HG02642 (cell line): Measurements from ENCODE around the gene DNAJC16.

Experiments used
- ATAC-seq: cut with Tn5 transposase; IDR thresholded peaks from one replicate; pipeline ENCODE4 v1.9.1; 2021; ENCODE audit warnings: mild to moderate bottlenecking; ENCODE audit not compliant: unreplicated experiment, poor library complexity

The DNAJC16 gene

DNA sequence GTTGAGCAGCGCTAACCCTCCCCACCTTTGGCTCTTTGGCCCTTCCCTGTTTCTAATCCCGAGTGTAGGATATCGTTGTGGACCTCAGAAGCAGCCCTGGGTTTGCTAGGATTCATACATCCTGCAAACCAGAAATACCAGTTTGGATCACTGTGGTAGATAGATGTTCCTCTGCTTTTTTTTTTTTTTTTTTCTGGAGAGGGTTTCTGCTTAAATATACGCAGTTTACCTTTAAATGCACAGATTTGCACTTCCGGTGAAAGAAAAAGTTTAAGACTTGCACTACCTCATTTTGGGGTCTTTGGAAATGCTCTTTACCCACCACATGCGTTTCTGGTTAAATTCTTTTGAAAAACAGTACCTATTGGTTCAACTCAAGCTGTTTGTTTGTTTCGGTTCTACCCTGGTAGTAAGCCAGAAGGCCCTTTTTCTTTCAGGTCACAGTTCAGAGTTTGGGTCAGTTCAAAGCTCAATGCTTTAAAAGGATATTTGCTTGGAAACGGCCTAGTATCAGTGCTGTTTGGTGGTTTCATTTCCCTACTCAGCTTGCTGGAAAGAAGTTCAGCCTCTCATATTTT, 91.5 kb downstream of the DNAJC16 start:
- peak; percentile 11 for ATAC-seq

DNA sequence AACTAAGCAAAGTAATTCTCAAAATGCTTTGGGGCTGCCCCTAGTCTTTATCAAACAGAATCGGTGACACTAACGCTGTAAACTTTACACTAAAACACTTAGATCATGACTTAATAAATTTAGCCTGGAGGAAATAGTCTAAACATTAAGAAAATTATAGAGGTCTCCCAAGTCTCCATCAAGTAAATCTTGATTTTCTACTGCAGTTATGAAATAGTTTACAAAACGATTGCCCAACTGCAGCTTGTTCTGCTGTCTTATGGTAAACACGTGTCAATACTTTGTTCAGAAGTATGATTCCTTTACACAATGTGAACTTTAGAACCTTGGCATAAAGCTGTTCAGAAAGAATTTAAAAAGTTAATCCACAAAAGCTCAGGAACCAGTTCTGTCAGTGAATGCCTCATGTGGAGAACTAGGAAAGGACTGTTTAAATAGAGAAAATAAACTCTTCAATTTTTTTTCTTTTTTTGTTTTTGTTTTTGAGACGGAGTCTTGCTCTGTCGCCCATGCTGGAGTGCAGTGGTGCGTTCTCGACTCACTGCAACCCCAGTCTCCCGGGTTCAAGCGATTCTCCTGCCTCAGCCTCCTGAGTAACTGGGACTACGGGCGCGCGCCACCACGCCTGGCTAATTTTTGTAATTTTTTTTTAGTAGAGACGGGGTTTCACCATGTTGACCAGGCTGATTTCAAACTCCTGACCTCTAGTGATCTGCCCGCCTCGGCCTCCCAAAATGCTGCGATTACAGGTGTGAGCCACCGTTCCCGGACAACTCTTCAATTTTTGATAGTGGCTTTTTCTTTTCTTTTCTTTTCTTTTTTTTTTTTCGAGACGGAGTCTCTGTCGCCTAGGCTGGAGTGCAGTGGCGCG, 92.2 kb downstream of the DNAJC16 start:
- ATAC-seq, result no peak

DNA sequence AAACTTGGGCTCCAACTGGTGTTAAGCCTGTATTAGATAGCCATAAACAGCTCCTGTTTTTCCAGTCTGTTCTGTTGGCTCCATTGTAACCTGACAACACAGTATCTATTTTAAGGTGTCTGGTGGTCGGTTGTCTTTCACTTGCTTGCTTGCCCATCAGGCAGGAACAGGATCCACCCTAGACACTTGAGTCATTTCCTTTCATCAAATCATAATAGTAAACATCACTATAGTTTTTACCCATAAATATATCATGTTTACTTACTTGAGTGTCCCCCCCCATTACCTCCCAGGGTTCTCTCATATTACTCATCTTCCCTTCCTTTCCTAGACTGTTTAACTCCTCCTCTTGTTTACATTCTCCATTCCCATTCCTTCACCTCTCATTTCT, 93.5 kb downstream of the DNAJC16 start:
- no peak for ATAC-seq

DNA sequence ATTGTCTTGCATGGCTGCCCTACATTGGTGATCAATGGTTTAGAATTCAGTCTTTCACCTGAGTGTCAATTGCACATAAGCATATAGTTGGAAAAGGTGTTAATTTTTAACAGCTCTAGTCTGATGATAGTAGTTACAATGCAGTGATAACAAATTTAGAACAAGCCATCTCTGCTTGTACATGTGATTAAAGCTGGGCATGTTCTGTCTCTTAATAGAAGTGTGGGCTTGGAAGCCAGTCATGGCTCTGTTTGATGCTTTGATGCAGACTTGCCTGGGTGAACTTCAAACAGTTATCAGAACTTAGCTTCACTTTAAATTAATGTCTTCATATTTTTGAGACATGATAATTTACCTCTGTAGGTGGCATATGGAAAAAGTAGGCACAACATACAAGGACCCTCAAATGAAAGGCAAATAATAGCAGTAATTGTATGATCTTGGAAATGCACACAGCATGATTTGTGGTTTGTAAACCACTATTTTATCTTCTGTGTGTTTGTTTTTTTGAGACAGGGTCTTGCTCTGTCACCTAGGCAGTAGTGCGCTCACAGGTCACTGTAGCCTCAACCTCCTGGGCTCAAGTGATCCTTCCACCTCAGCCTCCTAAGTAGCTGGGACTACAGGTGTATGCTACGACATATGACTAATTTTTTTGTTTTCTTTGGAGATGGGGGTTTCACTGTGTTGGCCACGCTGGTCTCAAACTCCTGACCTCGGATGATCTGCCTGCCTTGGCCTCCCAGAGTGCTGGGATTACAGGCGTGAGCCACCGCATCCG, 94.4 kb downstream of the DNAJC16 start:
- ATAC-seq, result no peak

DNA sequence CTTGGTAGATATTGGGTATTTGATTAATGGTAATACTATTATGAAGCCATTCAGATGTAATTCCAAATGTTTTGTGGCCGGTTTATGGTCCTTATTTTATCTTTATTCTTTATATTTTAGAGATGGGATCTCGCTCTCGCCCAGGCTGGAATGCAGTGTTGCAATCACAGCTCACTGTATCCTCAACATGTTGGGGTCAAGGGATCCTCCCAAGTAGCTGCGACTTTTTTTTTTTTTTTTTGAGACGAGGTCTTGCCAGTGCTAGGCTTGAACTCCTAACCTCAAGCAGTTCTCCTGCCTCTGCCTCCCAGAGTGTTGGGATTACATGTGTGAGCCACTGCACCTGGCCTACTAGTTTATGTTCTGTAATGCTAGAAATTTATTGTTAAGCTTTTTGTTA, 95.3 kb downstream of the DNAJC16 start:
- no peak for ATAC-seq

DNA sequence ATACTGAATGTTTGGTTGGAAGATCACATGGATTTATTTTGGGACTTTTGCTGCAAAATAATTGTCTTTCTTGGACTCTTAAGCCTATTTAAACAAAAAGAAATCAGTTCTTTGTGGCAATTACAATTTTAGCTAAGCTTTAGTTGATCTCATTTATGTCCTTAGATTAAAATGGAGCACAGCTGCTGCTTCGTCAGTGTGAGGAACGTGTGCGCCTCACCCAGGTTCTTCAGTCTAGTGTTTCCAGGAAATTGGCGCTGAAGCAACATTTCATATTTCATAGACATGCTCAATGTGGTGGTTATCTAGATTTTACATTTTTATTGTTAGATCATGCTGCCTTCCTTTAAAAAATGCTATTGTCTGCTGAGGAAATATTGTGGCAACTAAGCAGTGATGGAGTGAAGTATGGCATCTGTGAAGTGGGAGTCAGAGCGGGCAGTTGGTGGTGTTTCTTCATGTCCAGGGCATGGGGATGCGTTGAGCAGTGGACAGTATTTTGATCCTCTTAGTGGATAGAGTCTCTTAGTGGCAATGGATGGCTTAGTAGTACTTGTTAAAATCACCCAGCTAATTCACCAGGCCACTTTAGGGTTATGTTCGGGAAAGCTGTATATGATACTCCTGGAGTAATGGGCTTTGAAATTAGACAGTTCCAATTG, 96.2 kb downstream of the DNAJC16 start:
- ATAC-seq, result no peak

DNA sequence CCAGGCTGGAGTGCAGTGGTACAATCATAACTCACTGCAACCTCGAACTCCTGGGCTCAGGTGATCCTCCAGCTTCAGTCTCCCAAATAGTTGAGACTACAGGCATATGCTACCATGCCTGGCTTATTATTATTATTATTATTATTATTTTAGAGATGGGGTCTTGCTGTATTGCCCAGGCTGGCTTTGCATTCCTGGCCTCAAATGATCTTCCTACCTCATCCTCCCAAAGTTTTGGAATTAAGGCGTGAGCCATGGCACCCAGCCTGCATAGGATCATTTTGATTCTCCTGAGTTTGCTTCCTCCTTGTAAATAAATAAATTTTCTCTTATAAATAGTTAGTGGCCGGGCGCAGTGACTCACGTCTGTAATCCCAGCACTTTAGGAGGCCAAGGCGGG, 96.8 kb downstream of the DNAJC16 start:
- no peak for ATAC-seq

DNA sequence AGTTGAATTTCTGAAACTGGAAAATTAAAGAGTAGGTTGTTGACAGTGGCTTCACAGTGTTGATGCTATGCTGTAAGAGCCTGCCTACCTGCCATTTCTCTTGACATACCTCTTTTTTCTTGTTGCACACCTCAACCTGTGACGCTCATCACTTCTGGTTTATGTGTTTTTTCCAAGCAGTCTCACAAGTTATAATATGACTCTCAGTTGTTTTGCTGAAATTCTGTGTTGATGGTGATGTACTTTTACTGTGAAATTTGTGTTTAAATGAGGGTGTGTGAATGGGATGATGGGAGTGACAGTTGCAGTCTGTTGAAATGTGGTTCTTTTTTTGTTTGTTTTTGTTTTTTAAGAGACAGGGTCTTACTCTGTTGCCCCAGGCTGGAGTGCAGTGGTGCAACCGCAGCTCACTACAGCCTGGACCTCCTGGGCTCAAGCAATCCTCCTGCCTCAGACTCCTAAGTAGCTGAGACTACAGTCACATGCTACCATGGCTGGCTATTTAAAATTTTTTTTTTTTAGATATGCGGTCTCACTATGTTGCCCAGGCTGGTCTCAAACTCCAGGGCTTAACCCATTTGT, 97.6 kb downstream of the DNAJC16 start:
- ATAC-seq, result no peak

DNA sequence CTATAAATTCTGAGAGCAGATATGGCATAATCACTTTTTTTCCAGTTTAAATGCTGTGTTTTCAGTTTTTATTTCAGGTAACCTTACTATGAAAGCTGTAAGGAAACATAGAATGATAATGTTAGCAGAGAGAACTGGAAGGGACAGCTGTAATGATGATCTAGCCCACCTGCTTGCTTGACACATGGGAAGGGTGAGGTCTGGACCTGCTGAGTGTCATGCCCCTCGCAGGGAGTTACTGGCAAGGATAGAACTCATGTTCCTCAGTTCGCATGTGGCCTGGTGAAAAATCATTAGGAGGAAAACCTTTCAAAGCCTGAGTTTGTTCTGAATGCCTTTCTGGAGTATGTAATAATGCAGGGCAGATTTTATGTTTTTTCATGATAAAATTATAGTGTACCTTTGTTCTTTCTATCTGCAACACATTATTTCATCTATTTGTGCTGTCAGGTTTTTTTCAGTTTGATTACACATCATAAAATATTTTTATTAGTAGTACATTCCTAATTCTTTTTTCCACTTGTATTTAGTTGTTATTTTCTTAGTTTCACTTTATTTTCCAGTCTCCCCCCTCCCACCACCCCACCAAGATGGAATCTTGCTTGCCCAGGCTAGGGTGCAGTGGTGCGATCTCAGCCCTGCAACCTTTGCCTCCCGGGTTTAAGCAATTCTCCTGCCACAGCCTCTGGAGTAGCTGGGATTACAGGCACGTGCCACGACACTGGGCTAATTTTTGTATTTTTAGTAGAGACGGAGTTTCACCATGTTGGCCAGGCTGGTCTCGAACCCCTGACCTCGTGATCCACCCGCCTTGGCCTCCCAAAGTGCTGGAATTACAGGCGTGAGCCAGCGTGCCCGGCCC, 98.6 kb downstream of the DNAJC16 start:
- no peak for ATAC-seq
